HFF-Myc (cell line): ENCODE data around the gene ADARB2.

Experiments used
- DNase-seq: peaks from one replicate; pipeline ENCODE4 v3.0.0-alpha.2; 2011; ENCODE audit warnings: low read depth; ENCODE audit errors: extremely low read depth
- H3K4me3 ChIP-seq: replicated peaks from 2 replicates; pipeline ENCODE4 v1.5.1; 2011; ENCODE audit warnings: low read depth, mild to moderate bottlenecking, control low read depth, low read length
- CTCF ChIP-seq: IDR thresholded peaks from 2 replicates; pipeline ENCODE4 v1.5.1; 2012; ENCODE audit warnings: mild to moderate bottlenecking, low read depth, low read length, control low read depth; ENCODE audit errors: missing control alignments

Gene ADARB2

DNA sequence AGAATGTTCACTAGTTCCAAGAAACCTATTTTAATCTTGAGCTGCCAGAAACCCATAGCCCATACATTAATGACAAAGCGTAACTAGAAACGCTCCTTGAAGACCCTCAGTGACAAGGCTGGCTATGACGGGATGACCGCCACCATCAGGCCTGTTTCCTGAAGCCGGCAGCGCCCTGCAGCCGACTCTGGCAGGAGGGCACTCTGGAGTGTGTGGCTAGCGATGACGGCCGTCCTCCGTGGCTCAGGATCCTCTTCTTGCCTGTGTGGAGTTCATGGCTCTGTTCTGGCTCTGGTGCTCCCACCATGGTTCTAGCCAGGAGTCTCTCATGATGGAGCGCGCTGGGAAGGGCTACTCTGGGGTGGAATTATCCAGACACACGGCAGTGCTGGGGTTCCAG is 224.1 kb downstream of the ADARB2 start:
- DNase-seq, result no peak
- TF ChIP-seq CTCF, result no peak
- H3K4me3 ChIP-seq, result no peak overlapping the region

- H3K4me3 ChIP-seq, result no peak overlapping the region
- no peak for TF ChIP-seq CTCF
- DNase-seq, result no peak
Measured at GRCh38 chr10:1509011-1509530, 228.3 kb downstream of the ADARB2 start.

DNA sequence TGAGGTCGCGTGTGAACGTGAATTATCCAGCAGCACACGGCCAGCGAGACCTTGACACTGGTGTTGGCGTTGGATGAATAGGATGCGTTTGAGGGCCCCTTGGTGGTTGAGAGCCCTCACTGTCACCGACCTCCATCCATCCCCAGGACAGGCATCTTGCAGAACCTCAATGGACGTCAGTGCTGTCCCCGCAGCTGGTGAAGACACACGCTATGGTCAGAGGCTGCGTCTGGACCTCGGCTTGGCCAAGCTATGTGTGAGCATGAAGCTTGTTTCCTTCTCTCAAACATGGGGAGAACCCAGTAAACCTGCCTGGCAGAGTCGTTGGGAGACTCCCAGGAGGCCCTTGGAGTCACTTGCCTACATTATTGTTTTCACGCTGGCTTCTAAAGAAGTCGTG is 229.2 kb downstream of the ADARB2 start:
- no peak overlapping the region for H3K4me3 ChIP-seq
- DNase-seq, result no peak

DNA sequence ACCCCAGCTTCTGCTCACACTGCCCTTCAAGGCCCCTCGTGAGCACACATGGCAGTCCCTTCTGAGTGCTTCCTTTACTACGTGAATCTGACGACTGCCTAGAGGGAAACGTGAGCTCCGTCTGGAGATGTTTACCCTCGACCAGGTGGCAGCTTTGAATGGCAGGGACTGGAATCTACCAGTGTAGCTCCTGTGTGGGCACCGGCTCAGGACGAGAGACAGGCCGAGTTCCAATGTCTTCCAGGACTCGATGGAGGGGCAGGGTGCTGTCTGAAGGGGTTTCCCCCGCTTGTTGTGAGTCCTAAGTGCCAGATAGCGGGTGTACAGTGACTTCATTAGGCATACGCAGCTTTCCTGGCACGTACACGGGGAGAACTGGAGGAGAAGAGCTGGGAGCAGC is 229.9 kb downstream of the ADARB2 start:
- DNase-seq, result no peak
- no peak for TF ChIP-seq CTCF
- no peak overlapping the region for H3K4me3 ChIP-seq

More for the DNA sequence above, 229.2 kb downstream of the ADARB2 start:
- TF ChIP-seq CTCF, result no peak

DNA sequence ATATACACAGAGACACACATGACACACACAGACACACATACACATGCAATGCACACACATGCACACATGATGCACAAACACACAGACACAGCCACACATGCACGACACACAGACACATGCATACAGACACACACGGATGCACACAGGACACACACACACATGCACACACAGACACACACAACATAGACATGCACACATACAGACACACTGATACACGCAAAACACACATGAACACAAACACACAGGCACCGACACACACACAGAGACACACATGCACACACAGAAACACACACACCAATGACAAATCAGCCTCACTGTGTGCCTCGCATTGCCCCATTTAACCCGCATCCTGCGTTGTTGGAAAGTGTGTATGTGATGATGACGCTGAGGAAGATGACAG is 232.4 kb downstream of the ADARB2 start:
- no peak overlapping the region for H3K4me3 ChIP-seq
- no peak for TF ChIP-seq CTCF
- DNase-seq, result no peak

DNA sequence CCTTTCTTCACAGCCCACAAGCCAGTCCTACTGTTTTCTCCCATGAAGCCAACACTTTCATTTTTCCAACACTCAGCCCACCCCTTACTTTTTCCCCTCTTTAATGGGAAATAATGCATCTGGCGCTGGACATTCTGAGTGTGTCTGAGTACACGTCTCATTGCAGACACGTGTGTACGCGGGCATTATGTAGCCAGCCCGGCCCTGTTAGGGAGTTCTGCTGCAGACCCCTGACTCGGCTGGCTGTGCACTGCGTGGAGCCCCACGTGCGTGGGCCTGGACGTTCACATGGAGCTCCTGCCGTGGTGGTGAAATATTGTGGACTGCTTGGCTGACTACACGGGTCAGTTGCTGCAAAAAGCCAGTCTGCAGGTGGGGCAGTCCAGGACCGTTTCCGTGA is 233.0 kb downstream of the ADARB2 start:
- no peak for TF ChIP-seq CTCF
- H3K4me3 ChIP-seq, result no peak overlapping the region
- DNase-seq, result no peak

GRCh38 chr10:1502451-1502850 is 234.9 kb downstream of the ADARB2 start:
- TF ChIP-seq CTCF, result no peak
- H3K4me3 ChIP-seq, result no peak overlapping the region
- no peak for DNase-seq
